PC-9 (cell line): ENCODE data around the gene AFF2. TPM values are rescaled to one million over a fixed set of nuclear protein-coding genes. Genes with fewer than 3 reads are reported as not detected.
A peak's percentile ranks its signal among the peaks of the same experiment; 100 is the strongest.

Experiments
- BruUV-seq: library from RNA; stranded (reverse); fragments of 400-500 nt; replicated peaks from 2 replicates; lab custom pipeline; 2021; lab: Mats Ljungman, UMichigan
- CTCF ChIA-PET: fragments of 300-600 bp; sonication (Branson Sonifier 250); formaldehyde crosslinking; loops from one replicate; lab custom pipeline; 2022; ENCODE audit warnings: antibody characterized with exemption; lab: Charles Lee
- POLR2A ChIA-PET: fragments of 300-600 bp; sonication (Branson Sonifier 250); formaldehyde crosslinking; loops from one replicate; lab custom pipeline; 2022; ENCODE audit warnings: antibody characterized with exemption; ENCODE audit not compliant: unreplicated experiment; lab: Charles Lee
- DNase-seq, 2 experiments: peaks; one replicate each; pipeline versions ENCODE4 v3.0.0 to v3.0.0-alpha.2; 2015 to 2022; ENCODE audit warnings: mixed read lengths in 1 of 2
- H2AFZ ChIP-seq: fragments of 200-600 bp; sonication (generic); 2 replicates; pipeline ENCODE4 v1.8.1; 2017; ENCODE audit warnings: antibody characterized with exemption
- H3F3A ChIP-seq: fragments of 200-600 bp; sonication (generic); 2 replicates; pipeline ENCODE4 v1.8.1; 2017; ENCODE audit warnings: antibody characterized with exemption, mild to moderate bottlenecking, low read depth; ENCODE audit not compliant: insufficient read depth
- H3K27ac ChIP-seq: fragments of 200-600 bp; sonication (generic); 2 replicates; pipeline ENCODE4 v1.6.1; 2016; ENCODE audit warnings: mixed run types
- H3K27me3 ChIP-seq: fragments of 200-600 bp; sonication (generic); 2 replicates; pipeline ENCODE4 v1.6.1; 2016; ENCODE audit warnings: low read depth, mixed run types; ENCODE audit not compliant: insufficient read depth
- H3K36me3 ChIP-seq: fragments of 200-600 bp; sonication (generic); 2 replicates; pipeline ENCODE4 v1.6.1; 2016; ENCODE audit warnings: low read depth, mixed run types
- H3K4me1 ChIP-seq: fragments of 200-600 bp; sonication (generic); replicated peaks from 2 replicates; pipeline ENCODE4 v1.6.1; 2016; ENCODE audit warnings: mixed run types; ENCODE audit not compliant: insufficient read depth
- H3K4me2 ChIP-seq: fragments of 200-600 bp; sonication (generic); 2 replicates; pipeline ENCODE4 v1.6.1; 2017; ENCODE audit warnings: mixed run types
- H3K4me3 ChIP-seq: fragments of 200-600 bp; sonication (generic); 2 replicates; pipeline ENCODE4 v1.6.1; 2016; ENCODE audit warnings: mixed run types
- H3K79me2 ChIP-seq: fragments of 200-600 bp; sonication (generic); 2 replicates; pipeline ENCODE4 v1.6.1; 2017; ENCODE audit warnings: low read depth, mixed run types
- H3K9me2 ChIP-seq: fragments of 200-600 bp; sonication (generic); 2 replicates; pipeline ENCODE4 v1.8.1; 2017; ENCODE audit warnings: mild to moderate bottlenecking; ENCODE audit not compliant: insufficient read depth
- H3K9me3 ChIP-seq: fragments of 200-600 bp; sonication (generic); 2 replicates; pipeline ENCODE4 v1.8.1; 2016; ENCODE audit warnings: low read depth; ENCODE audit not compliant: insufficient read depth
- H4K20me1 ChIP-seq: fragments of 200-600 bp; sonication (generic); 2 replicates; pipeline ENCODE4 v1.8.1; 2017; ENCODE audit not compliant: insufficient read depth
- EZH2 ChIP-seq: fragments of 200-600 bp; sonication (generic); IDR thresholded peaks from 2 replicates; pipeline ENCODE4 v1.8.0; 2017; ENCODE audit warnings: antibody characterized with exemption, low read depth
- intact Hi-C: fragments of 100-400 bp; cut with micrococcal nuclease; formaldehyde crosslinking; loops from one replicate; pipeline ENCODE4 v1.10.0; 2022; ENCODE audit not compliant: unreplicated experiment
- total RNA-seq: library from RNA; stranded (reverse); gene quantifications from 2 replicates; pipeline ENCODE4 v1.2.3, GENCODE V29; 2021
- TF ChIP-seq, protein P1 (sequence below): fragments of 200-600 bp; sonication (generic); conservative IDR thresholded peaks from 2 replicates; pipeline ENCODE4 v1.6.1; 2017; ENCODE audit warnings: mixed run types, antibody characterized with exemption, mild to moderate bottlenecking, moderate library complexity

The AFF2 gene
- total RNA-seq, 1 experiment from 2014 or later = not detected

DNA sequence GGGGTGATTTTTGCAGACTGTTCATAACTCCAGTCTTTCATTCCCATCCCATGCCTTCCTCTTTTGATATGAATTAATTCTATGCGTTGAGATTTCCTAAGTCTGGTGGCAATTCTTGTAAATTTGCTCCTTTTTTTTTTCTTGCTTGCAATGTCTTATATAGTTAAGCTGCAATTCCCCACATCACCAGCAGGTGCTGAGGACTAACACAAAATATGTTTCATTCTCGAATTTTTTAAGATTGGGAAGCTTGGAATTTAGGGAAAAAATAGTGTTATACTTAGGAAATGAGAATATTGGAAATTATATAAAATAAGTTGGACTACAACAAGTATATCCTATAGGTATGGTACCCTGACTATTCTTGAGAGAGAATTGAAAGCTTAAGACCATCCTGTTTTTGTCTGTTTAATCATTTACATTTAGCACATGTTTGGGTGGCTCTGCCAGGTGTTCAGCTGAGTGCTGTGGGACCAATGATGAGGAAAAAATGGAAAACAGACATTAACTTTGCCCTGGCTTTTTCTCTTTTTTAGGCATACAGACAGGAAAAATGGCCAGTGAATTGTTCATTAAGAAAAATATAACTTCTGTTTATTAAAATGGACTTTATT, 30.2 kb downstream of the AFF2 start:
- ChIA-PET POLR2A (no interaction called here), CTCF (interaction anchor here (0.5 kb wide), 1 partner anchor 531 kb away, joined by 3 read pairs; no protein-coding TSS in a partner anchor)
- H3K27me3 ChIP-seq = no peaks in the 10 kb centered on the region
- BruUV-seq = no TSS peak
- H3K9me3 ChIP-seq = no peaks in the 10 kb centered on the region
- H3F3A ChIP-seq = no peaks in the 10 kb centered on the region
- TF ChIP-seq, protein P1, sequence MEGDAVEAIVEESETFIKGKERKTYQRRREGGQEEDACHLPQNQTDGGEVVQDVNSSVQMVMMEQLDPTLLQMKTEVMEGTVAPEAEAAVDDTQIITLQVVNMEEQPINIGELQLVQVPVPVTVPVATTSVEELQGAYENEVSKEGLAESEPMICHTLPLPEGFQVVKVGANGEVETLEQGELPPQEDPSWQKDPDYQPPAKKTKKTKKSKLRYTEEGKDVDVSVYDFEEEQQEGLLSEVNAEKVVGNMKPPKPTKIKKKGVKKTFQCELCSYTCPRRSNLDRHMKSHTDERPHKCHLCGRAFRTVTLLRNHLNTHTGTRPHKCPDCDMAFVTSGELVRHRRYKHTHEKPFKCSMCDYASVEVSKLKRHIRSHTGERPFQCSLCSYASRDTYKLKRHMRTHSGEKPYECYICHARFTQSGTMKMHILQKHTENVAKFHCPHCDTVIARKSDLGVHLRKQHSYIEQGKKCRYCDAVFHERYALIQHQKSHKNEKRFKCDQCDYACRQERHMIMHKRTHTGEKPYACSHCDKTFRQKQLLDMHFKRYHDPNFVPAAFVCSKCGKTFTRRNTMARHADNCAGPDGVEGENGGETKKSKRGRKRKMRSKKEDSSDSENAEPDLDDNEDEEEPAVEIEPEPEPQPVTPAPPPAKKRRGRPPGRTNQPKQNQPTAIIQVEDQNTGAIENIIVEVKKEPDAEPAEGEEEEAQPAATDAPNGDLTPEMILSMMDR = peak; percentile 93
- TF ChIP-seq EZH2 = no peak
- no peaks in the 10 kb centered on the region for H4K20me1 ChIP-seq
- no peaks in the 10 kb centered on the region for H3K4me1 ChIP-seq
- intact Hi-C loops = no loop called here
- H3K36me3 ChIP-seq = no peaks in the 10 kb centered on the region
- no peak overlapping the region for H2AFZ ChIP-seq
- H3K4me3 ChIP-seq = no peak overlapping the region
- H3K27ac ChIP-seq = no peak overlapping the region
- H3K79me2 ChIP-seq = no peaks in the 10 kb centered on the region
- H3K9me2 ChIP-seq = no peaks in the 10 kb centered on the region
- DNase-seq = no peak
- H3K4me2 ChIP-seq = no peak overlapping the region

DNA sequence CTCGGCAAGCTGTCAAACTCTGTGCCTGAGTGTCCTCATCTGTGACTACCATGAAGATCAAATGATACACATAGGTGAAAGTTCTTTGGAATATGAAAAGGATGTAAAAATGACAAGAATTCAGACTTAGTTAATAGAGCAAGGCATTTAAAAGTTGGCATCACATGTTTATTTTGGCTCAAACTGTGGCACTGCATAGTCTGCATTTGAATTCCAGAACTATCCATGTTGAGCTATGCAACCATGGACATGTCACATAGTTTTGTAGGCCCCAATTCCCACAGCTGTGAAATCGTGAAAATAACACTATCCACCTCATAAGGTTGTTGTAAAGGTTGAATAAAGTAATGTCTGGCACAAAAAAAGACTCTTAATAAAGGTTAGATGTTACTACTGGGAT, 33.9 kb downstream of the AFF2 start:
- intact Hi-C loops = no loop called here
- Histone ChIP-seq H3K9me2 (no peaks in the 10 kb centered on the region), H3K27ac (no peak overlapping the region), H4K20me1 (no peaks in the 10 kb centered on the region), H3K4me2 (no peak overlapping the region), H3K9me3 (no peaks in the 10 kb centered on the region), H3K4me1 (no peaks in the 10 kb centered on the region), H3K79me2 (no peaks in the 10 kb centered on the region), H3F3A (no peaks in the 10 kb centered on the region), H3K27me3 (no peaks in the 10 kb centered on the region), H3K4me3 (no peak overlapping the region), H3K36me3 (no peaks in the 10 kb centered on the region), H2AFZ (no peak overlapping the region)
- ChIA-PET POLR2A (no interaction called here), CTCF (no interaction called here)
- no peak for TF ChIP-seq EZH2
- TF ChIP-seq, protein P1 = no peak
- DNase-seq = no peak
- BruUV-seq = no TSS peak

DNA sequence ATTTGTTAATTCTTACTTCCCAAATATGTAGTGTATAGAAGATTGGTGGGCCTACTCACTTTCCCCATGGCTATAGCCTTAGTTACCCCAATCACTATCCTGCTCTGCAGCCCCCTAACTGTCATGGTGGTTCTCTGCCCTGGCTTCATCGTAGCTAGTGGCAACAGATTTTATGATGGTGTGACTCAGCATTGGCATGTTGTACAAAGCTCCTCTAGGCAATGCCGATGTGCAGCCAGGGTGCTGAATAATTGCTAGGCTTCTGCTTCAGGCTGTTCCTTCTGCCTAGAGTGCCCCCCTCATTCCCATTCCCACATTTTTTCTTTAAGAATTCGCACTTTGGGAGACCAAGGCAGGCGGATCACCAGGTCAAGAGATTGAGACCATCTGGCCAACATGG, 35.2 kb downstream of the AFF2 start:
- BruUV-seq = no TSS peak
- DNase-seq = no peak
- TF ChIP-seq EZH2 = no peak
- TF ChIP-seq, protein P1 = no peak
- H3K9me2 ChIP-seq = no peaks in the 10 kb centered on the region
- H2AFZ ChIP-seq = no peak overlapping the region
- POLR2A ChIA-PET = no interaction called here
- H3K27ac ChIP-seq = no peak overlapping the region
- H3K4me1 ChIP-seq = no peaks in the 10 kb centered on the region
- intact Hi-C loops = no loop called here
- no peaks in the 10 kb centered on the region for H3K27me3 ChIP-seq
- CTCF ChIA-PET = no interaction called here
- no peaks in the 10 kb centered on the region for H4K20me1 ChIP-seq
- H3K4me2 ChIP-seq = no peak overlapping the region
- H3K79me2 ChIP-seq = no peaks in the 10 kb centered on the region
- H3F3A ChIP-seq = no peaks in the 10 kb centered on the region
- no peaks in the 10 kb centered on the region for H3K9me3 ChIP-seq
- no peak overlapping the region for H3K4me3 ChIP-seq
- H3K36me3 ChIP-seq = no peaks in the 10 kb centered on the region
